WTC11 (cell line): Measurements from ENCODE around the gene TOMM6. TPM values are rescaled to one million over a fixed set of nuclear protein-coding genes. Genes with fewer than 3 reads are reported as not detected.

Experiments
- ATAC-seq: fragments of 200-7000 bp; cut with Tn5 transposase; 2 replicates; pipeline ENCODE4 v1.10.0; 2021; ENCODE audit warnings: mild to moderate bottlenecking, moderate library complexity
- CTCF ChIA-PET: fragments of 300-600 bp; sonication (Branson Sonifier 250); formaldehyde crosslinking; loops from one replicate; lab custom pipeline; 2021; ENCODE audit warnings: antibody characterized with exemption; lab: Charles Lee
- POLR2A ChIA-PET: fragments of 350-600 bp; sonication (Branson Sonifier 250); formaldehyde crosslinking; loops from one replicate; lab custom pipeline; 2021; ENCODE audit warnings: antibody characterized with exemption; lab: Charles Lee
- DNase-seq: peaks from one replicate; pipeline ENCODE4 v3.0.0; 2021; ENCODE audit warnings: low spot score
- H3K27ac Mint-ChIP-seq: 2 replicates; pipeline ENCODE4 v1.8.0; 2021; ENCODE audit warnings: mixed read lengths
- H3K27me3 Mint-ChIP-seq: 2 replicates; pipeline ENCODE4 v1.8.0; 2021; ENCODE audit warnings: low read depth, mild to moderate bottlenecking, moderate library complexity, mixed read lengths
- H3K36me3 Mint-ChIP-seq: 2 replicates; pipeline ENCODE4 v1.8.0; 2021; ENCODE audit warnings: mixed read lengths
- H3K4me1 Mint-ChIP-seq: 2 replicates; pipeline ENCODE4 v1.8.0; 2022; ENCODE audit warnings: mixed read lengths
- H3K4me3 Mint-ChIP-seq: 2 replicates; pipeline ENCODE4 v1.8.0; 2021; ENCODE audit warnings: mild to moderate bottlenecking, moderate library complexity, mixed read lengths
- H3K9me3 Mint-ChIP-seq: 2 replicates; pipeline ENCODE4 v1.8.0; 2021; ENCODE audit warnings: mixed read lengths
- AR ChIP-seq: fragments of 250-450 bp; sonication (Bioruptor Pico); IDR thresholded peaks from 2 replicates; pipeline ENCODE4 v1.9.0; 2021; ENCODE audit warnings: mild to moderate bottlenecking
- ATF2 ChIP-seq: sonication (generic); formaldehyde crosslinking; IDR thresholded peaks from 2 replicates; pipeline ENCODE4 v1.8.1; 2022; ENCODE audit warnings: low read depth, missing genetic modification reagents, borderline replicate concordance
- ATF6 ChIP-seq: sonication (generic); formaldehyde crosslinking; IDR thresholded peaks from 2 replicates; pipeline ENCODE4 v1.8.1; 2023; ENCODE audit warnings: mild to moderate bottlenecking, missing genetic modification reagents
- CREM ChIP-seq: sonication (generic); formaldehyde crosslinking; IDR thresholded peaks from 2 replicates; pipeline ENCODE4 v1.8.1; 2022; ENCODE audit warnings: mild to moderate bottlenecking, missing genetic modification reagents, moderate library complexity
- E2F1 ChIP-seq: sonication (generic); formaldehyde crosslinking; IDR thresholded peaks from 2 replicates; pipeline ENCODE4 v1.8.0; 2022; ENCODE audit warnings: mild to moderate bottlenecking, missing genetic modification reagents
- ETV6 ChIP-seq: sonication (generic); formaldehyde crosslinking; IDR thresholded peaks from 2 replicates; pipeline ENCODE4 v1.8.1; 2022; ENCODE audit warnings: mild to moderate bottlenecking, missing genetic modification reagents
- GRHL2 ChIP-seq: fragments of 250-450 bp; sonication (Bioruptor Pico); IDR thresholded peaks from 2 replicates; pipeline ENCODE4 v1.8.0; 2022; ENCODE audit warnings: mild to moderate bottlenecking, moderate library complexity; ENCODE audit not compliant: insufficient replicate concordance, severe bottlenecking
- MAX ChIP-seq: sonication (generic); formaldehyde crosslinking; IDR thresholded peaks from 2 replicates; pipeline ENCODE4 v1.8.0; 2022; ENCODE audit warnings: mild to moderate bottlenecking, missing genetic modification reagents
- NR2C2 ChIP-seq: sonication (generic); formaldehyde crosslinking; IDR thresholded peaks from 2 replicates; pipeline ENCODE4 v1.8.0; 2022; ENCODE audit warnings: mild to moderate bottlenecking, missing genetic modification reagents
- PRDM15 ChIP-seq: sonication (generic); formaldehyde crosslinking; IDR thresholded peaks from 2 replicates; pipeline ENCODE4 v1.8.0; 2022; ENCODE audit warnings: missing genetic modification reagents
- SOX15 ChIP-seq: fragments of 250-450 bp; sonication (Bioruptor Pico); IDR thresholded peaks from 2 replicates; pipeline ENCODE4 v1.9.0; 2021; ENCODE audit warnings: mild to moderate bottlenecking
- TEAD1 ChIP-seq: sonication (generic); formaldehyde crosslinking; IDR thresholded peaks from 2 replicates; pipeline ENCODE4 v1.8.0; 2022; ENCODE audit warnings: mild to moderate bottlenecking, missing genetic modification reagents
- ZBTB43 ChIP-seq: sonication (generic); formaldehyde crosslinking; IDR thresholded peaks from 2 replicates; pipeline ENCODE4 v1.8.1; 2023; ENCODE audit warnings: mild to moderate bottlenecking, missing genetic modification reagents
- ZMAT4 ChIP-seq: fragments of 250-450 bp; sonication (Bioruptor Pico); IDR thresholded peaks from 2 replicates; pipeline ENCODE4 v1.9.0; 2021; ENCODE audit warnings: mild to moderate bottlenecking
- ZNF138 ChIP-seq: sonication (generic); formaldehyde crosslinking; conservative IDR thresholded peaks from 2 replicates; pipeline ENCODE4 v1.8.1; 2022; ENCODE audit warnings: mild to moderate bottlenecking, moderate library complexity, missing genetic modification reagents
- ZNF232 ChIP-seq: sonication (generic); formaldehyde crosslinking; IDR thresholded peaks from 2 replicates; pipeline ENCODE4 v1.8.0; 2022; ENCODE audit warnings: mild to moderate bottlenecking, missing genetic modification reagents
- ZNF423 ChIP-seq: fragments of 250-450 bp; sonication (Bioruptor Pico); IDR thresholded peaks from 2 replicates; pipeline ENCODE4 v2.1.2; 2022; ENCODE audit warnings: mild to moderate bottlenecking, moderate library complexity
- ZNF532 ChIP-seq: fragments of 250-450 bp; sonication (Bioruptor Pico); IDR thresholded peaks from 2 replicates; pipeline ENCODE4 v1.9.0; 2021; ENCODE audit warnings: mild to moderate bottlenecking, borderline replicate concordance
- total RNA-seq: library from RNA; stranded (reverse); gene quantifications from 3 replicates; pipeline ENCODE4 v1.2.3, GENCODE V29; 2021

The TOMM6 gene
- total RNA-seq, 1 experiment from 2014 or later = 233 TPM

GRCh38 chr6:41774841-41775240 is 12.7 kb upstream of the TOMM6 start (continued):
- no peak for TF ChIP-seq PRDM15 (CRISPR knock-in tag)
- TF ChIP-seq ZNF532 (CRISPR knock-in tag) = no peak
- no peak for TF ChIP-seq CREM (CRISPR knock-in tag)

GRCh38 chr6:41775293-41775882 is 12.1 kb upstream of the TOMM6 start:
- CTCF ChIA-PET = interaction anchor here (0.8 to 2.5 kb wide), 10 partner anchors 9 to 329 kb away, joined by 3 to 20 read pairs (median 4); partner anchors contain the start of gene TOMM6
- ATAC-seq (no peak), DNase-seq (no peak)
- POLR2A ChIA-PET = no interaction called here
- Mint-ChIP-seq H3K27ac (no peak overlapping the region), H3K9me3 (no peaks in the 10 kb centered on the region), H3K27me3 (no peaks in the 10 kb centered on the region), H3K36me3 (peaks cover 8% of the 10 kb centered on the region; the same call in 1 of the 2 replicates), H3K4me3 (no peak overlapping the region), H3K4me1 (peaks cover 6% of the 10 kb centered on the region)
- TF ChIP-seq ZBTB43 (no peak), GRHL2 (CRISPR knock-in tag) (no peak), SOX15 (CRISPR knock-in tag) (no peak), AR (no peak), ATF2 (CRISPR knock-in tag) (no peak), NR2C2 (CRISPR knock-in tag) (no peak), ZNF138 (CRISPR knock-in tag) (no peak), ATF6 (CRISPR knock-in tag) (no peak), ZNF232 (CRISPR knock-in tag) (no peak), E2F1 (no peak), MAX (CRISPR knock-in tag) (no peak), ZMAT4 (CRISPR knock-in tag) (no peak), TEAD1 (CRISPR knock-in tag) (no peak), ETV6 (CRISPR knock-in tag) (no peak), ZNF423 (CRISPR knock-in tag) (no peak)
